Measurements from ENCODE around the gene IL33. TPM values are rescaled to one million over a fixed set of nuclear protein-coding genes. Genes with fewer than 3 reads are reported as not detected.

Gene IL33
- total RNA-seq, 1 donor from 2014 or later: not detected

DNA sequence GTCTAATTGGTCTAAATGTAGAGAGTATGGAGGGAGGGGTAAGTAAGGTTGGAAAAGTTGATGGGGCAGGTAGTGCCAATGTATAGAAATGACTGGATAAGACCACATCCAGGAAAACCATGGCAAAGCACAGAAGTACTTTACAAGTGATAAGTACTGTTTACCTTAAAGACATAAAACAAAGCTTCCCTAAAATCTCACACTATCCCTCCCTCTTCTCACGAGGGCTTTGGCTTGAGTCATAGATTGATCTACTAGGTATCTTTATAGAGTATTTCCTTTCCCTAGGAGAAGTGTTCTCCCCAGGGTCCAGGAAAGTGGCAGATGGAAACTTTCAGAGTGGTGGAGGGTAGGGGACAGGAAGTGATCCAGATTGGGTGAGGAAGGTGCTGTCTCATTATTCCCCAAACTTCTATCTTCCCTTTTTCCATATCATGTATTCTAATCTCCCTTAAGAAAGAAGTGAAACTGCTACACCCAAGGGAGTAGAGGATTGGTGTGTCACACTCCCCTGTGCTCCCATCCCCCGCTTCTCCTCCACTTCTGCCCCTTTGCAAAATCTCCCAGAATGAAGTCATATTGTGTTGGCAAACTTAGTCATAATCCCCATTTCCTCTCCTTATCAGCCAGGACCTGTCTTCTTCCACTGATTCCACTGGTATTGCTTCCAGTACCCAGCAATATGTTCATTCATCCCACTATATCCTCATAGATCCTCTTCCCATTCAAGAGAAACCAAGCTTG is 14.6 kb downstream of the IL33 start:
- TF ChIP-seq, protein P1, sequence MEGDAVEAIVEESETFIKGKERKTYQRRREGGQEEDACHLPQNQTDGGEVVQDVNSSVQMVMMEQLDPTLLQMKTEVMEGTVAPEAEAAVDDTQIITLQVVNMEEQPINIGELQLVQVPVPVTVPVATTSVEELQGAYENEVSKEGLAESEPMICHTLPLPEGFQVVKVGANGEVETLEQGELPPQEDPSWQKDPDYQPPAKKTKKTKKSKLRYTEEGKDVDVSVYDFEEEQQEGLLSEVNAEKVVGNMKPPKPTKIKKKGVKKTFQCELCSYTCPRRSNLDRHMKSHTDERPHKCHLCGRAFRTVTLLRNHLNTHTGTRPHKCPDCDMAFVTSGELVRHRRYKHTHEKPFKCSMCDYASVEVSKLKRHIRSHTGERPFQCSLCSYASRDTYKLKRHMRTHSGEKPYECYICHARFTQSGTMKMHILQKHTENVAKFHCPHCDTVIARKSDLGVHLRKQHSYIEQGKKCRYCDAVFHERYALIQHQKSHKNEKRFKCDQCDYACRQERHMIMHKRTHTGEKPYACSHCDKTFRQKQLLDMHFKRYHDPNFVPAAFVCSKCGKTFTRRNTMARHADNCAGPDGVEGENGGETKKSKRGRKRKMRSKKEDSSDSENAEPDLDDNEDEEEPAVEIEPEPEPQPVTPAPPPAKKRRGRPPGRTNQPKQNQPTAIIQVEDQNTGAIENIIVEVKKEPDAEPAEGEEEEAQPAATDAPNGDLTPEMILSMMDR (IDR thresholded peaks at IDR 0.05): no peak
- H3K9me3 Mint-ChIP-seq (ENCODE audit: low read depth): no peaks in the 10 kb centered on the region
- H3K4me1 Mint-ChIP-seq (ENCODE audit: low read depth): peaks cover 3% of the 10 kb centered on the region
- no peak overlapping the region for H3K27ac Mint-ChIP-seq (ENCODE audit: unreplicated experiment)
- H3K36me3 Mint-ChIP-seq (ENCODE audit: low read depth): no peaks in the 10 kb centered on the region
- no peak overlapping the region for H3K4me3 Mint-ChIP-seq (ENCODE audit: unreplicated experiment)
- no peak for DNase-seq (ENCODE audit: low spot score)
- H3K27me3 Mint-ChIP-seq (ENCODE audit: low read depth): peaks cover 10% of the 10 kb centered on the region

DNA sequence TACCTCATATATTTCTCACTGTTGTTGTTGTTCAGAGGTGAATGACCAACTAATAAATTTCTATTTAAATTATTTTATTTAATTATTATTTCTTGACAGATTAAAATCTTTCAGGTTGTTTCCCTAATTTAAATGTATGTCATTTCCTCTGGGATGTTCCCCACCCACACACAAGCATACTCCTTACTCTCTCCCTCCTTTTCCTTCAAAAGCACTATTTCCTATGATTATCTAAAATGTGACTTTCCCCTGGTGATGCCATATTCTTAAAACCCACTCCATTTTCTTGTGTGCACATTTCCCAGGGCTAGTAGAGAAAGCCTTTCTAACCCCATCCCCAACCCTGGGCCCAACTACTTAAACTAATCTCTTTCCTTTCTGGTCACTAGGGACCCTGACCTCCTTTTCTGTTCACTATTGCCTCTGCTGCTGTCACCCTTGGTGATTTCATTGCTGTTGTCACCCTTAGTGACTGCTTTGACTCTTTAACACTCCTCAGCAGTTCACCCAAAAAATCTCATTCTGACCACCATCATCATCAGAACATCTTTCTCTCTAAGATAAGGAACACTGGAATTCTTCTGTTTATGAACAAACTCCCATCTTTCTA is 16.8 kb downstream of the IL33 start:
- H3K9me3 Mint-ChIP-seq (ENCODE audit: low read depth): no peaks in the 10 kb centered on the region
- no peaks in the 10 kb centered on the region for H3K36me3 Mint-ChIP-seq (ENCODE audit: low read depth)
- no peak for DNase-seq (ENCODE audit: low spot score)
- no peak overlapping the region for H3K4me3 Mint-ChIP-seq (ENCODE audit: unreplicated experiment)
- no peaks in the 10 kb centered on the region for H3K4me1 Mint-ChIP-seq (ENCODE audit: low read depth)
- no peaks in the 10 kb centered on the region for H3K27me3 Mint-ChIP-seq (ENCODE audit: low read depth)
- TF ChIP-seq, protein P1 (IDR thresholded peaks at IDR 0.05): no peak
- no peak overlapping the region for H3K27ac Mint-ChIP-seq (ENCODE audit: unreplicated experiment)

DNA sequence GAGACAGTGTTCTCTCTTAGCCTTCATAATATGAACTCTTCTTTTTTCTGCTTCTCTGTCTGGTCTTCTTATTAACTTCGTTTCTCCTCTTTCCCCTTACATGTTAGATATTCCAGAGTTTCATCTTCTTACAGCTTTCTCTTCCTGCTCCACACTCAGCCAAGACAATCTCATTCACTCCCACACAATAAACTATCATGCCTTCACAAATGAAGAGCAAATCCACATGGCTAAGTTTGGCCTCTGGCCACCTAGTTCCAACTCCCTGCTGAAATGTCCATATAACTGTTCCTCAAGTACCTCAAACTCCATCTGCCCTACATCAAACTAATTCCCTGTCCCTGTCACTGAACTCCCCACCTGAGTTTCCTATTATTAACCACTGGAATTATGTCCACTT is 18.4 kb downstream of the IL33 start:
- no peak for DNase-seq (ENCODE audit: low spot score)
- TF ChIP-seq, protein P1 (IDR thresholded peaks at IDR 0.05): no peak
- no peak overlapping the region for H3K27ac Mint-ChIP-seq (ENCODE audit: unreplicated experiment)
- no peaks in the 10 kb centered on the region for H3K36me3 Mint-ChIP-seq (ENCODE audit: low read depth)
- H3K27me3 Mint-ChIP-seq (ENCODE audit: low read depth): no peaks in the 10 kb centered on the region
- no peaks in the 10 kb centered on the region for H3K4me1 Mint-ChIP-seq (ENCODE audit: low read depth)
- no peak overlapping the region for H3K4me3 Mint-ChIP-seq (ENCODE audit: unreplicated experiment)
- peaks cover under 1% of the 10 kb centered on the region for H3K9me3 Mint-ChIP-seq (ENCODE audit: low read depth)

DNA sequence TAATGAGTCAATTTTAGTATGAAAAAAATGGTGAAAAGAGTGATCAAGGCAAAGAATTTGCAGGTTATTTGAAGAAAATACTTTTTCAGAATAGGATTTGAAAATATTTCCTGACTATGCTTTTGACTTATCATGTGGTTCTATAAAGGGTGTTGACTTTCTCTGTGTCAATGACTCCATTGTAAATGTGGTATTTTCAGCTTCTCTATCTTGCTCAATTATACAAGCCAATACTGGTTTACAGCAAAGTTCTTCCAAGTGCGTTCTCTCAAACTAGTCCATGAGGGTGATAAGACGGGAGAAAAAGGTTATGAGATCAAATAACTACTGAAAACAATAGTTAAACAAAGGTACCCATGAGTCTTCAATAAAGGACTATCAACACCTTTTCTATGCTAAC is 21.7 kb downstream of the IL33 start:
- TF ChIP-seq, protein P1 (IDR thresholded peaks at IDR 0.05): no peak
- Mint-ChIP-seq H3K27me3 (ENCODE audit: low read depth) (no peaks in the 10 kb centered on the region), H3K4me1 (ENCODE audit: low read depth) (peaks cover 4% of the 10 kb centered on the region), H3K9me3 (ENCODE audit: low read depth) (peaks cover 6% of the 10 kb centered on the region), H3K36me3 (ENCODE audit: low read depth) (no peaks in the 10 kb centered on the region), H3K27ac (ENCODE audit: unreplicated experiment) (no peak overlapping the region), H3K4me3 (ENCODE audit: unreplicated experiment) (no peak overlapping the region)
- no peak for DNase-seq (ENCODE audit: low spot score)

DNA sequence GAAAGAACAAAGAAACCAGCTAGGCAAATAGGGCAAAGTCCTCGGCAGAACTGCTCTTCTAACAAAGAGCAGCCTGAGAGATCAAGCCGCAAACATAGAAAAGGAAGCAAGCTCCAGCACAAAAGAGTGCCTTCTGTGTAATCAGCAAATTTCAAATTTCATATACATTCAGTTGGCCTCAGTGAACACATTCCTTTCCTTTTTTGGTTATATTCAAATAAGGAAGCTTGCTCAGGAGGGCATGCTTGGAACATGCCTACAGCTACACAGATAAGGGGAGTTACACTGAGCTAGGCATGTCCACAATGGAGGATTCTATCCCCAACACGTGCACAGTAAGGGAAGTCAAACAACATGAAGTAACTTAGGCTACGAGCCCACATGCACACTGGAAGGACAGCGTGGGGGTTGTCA is 23.4 kb downstream of the IL33 start:
- DNase-seq (ENCODE audit: low spot score): no peak
- Mint-ChIP-seq H3K4me3 (ENCODE audit: unreplicated experiment) (no peak overlapping the region), H3K27me3 (ENCODE audit: low read depth) (no peaks in the 10 kb centered on the region), H3K9me3 (ENCODE audit: low read depth) (peaks cover 6% of the 10 kb centered on the region), H3K27ac (ENCODE audit: unreplicated experiment) (no peak overlapping the region), H3K4me1 (ENCODE audit: low read depth) (peaks cover 4% of the 10 kb centered on the region), H3K36me3 (ENCODE audit: low read depth) (no peaks in the 10 kb centered on the region)
- TF ChIP-seq, protein P1 (IDR thresholded peaks at IDR 0.05): no peak

All from chondrocyte (in vitro differentiated cells).